ENCODE data around the gene TADA1.

DNA sequence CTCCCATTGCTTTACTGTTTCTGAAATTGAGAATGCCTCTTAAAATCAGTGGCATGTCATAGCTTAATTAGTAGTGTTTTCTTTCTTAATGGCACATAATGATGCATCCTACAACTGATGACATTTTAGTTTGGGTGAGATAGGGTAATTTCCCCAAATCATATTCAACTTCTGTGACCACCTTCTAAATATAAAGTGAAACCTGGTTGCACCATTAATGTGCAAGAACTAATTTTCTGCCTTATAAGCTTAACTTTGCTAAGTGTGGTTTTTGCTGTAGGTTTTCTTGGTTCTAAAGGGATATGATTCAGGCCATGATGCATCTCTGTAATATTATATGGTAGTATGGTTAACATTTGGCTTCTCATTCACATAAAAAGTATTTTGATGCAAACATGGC, 27.9 kb downstream of the TADA1 start:
- TF ChIP-seq, protein P1, sequence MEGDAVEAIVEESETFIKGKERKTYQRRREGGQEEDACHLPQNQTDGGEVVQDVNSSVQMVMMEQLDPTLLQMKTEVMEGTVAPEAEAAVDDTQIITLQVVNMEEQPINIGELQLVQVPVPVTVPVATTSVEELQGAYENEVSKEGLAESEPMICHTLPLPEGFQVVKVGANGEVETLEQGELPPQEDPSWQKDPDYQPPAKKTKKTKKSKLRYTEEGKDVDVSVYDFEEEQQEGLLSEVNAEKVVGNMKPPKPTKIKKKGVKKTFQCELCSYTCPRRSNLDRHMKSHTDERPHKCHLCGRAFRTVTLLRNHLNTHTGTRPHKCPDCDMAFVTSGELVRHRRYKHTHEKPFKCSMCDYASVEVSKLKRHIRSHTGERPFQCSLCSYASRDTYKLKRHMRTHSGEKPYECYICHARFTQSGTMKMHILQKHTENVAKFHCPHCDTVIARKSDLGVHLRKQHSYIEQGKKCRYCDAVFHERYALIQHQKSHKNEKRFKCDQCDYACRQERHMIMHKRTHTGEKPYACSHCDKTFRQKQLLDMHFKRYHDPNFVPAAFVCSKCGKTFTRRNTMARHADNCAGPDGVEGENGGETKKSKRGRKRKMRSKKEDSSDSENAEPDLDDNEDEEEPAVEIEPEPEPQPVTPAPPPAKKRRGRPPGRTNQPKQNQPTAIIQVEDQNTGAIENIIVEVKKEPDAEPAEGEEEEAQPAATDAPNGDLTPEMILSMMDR (conservative IDR thresholded peaks at IDR 0.05; ENCODE audit: low read depth, low read length): no peak
- no peak for TF ChIP-seq EZH2 (IDR thresholded peaks at IDR 0.05; ENCODE audit: borderline replicate concordance, low read depth, low read length, poor library complexity, severe bottlenecking)
